ENCODE results near the gene IGLON5.
A peak's percentile ranks its signal among the peaks of the same experiment; 100 is the strongest.

Gene IGLON5

DNA sequence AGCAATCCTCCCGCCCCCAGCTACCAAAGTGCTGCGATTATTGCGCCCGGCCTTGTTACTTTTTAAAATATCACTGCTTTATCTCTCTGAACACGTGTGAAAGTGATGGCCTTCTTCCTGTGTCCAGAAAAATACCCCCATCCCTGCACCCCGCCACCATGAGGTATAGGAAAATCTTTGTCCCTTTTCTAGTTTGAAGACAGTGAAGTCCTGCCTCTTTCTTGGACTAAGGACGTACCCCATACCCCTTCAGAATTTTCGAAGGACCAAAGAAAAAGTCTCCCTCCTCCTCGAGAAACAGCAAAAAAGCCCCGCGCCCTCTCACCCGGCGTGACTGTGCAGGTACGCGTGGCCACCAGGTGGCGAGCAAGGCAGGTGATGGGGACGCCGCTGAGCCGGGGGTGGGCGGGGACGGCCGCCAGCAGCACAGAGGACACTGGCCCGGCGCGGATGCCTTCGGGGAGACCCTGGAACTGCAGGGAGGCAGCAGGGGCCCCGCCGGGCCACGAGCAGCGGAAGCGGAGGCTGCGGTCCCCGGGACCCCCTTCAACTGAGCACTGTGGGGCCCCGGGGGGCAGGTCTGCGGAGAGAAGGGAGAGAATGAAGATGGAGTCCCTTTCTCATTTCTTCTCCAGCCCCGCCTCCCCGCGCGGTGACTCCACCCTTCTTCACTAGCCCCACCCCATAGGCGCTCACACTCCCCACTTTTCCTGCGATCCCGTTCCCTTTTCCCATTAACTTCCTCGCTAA is 27.3 kb downstream of the IGLON5 start:
- peak; percentile 79 to 92 (median 81) for DNase-seq (ENCODE audit: low read depth in 3 of 3)

DNA sequence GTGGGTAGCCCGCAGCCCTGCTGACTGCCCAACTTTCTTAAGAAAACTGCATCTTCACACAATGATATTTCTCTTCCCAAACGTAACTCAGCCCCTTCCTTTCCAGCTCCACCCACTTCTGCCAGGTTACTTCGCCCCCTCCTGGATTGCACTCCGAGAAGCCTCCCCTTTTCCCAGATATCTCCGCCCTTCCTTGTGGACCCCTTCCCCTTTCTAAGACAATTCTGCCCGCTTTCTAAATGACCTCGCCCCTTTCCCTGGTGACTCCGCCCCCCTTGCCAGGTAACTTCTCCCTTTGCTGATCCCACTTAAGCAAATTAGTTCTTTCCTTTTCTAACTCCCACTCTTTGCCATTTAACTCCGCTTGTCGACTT is 27.9 kb downstream of the IGLON5 start:
- DNase-seq (ENCODE audit: low read depth in 3 of 3): peak in 2 of 3 donors; percentile 11 to 42

DNA sequence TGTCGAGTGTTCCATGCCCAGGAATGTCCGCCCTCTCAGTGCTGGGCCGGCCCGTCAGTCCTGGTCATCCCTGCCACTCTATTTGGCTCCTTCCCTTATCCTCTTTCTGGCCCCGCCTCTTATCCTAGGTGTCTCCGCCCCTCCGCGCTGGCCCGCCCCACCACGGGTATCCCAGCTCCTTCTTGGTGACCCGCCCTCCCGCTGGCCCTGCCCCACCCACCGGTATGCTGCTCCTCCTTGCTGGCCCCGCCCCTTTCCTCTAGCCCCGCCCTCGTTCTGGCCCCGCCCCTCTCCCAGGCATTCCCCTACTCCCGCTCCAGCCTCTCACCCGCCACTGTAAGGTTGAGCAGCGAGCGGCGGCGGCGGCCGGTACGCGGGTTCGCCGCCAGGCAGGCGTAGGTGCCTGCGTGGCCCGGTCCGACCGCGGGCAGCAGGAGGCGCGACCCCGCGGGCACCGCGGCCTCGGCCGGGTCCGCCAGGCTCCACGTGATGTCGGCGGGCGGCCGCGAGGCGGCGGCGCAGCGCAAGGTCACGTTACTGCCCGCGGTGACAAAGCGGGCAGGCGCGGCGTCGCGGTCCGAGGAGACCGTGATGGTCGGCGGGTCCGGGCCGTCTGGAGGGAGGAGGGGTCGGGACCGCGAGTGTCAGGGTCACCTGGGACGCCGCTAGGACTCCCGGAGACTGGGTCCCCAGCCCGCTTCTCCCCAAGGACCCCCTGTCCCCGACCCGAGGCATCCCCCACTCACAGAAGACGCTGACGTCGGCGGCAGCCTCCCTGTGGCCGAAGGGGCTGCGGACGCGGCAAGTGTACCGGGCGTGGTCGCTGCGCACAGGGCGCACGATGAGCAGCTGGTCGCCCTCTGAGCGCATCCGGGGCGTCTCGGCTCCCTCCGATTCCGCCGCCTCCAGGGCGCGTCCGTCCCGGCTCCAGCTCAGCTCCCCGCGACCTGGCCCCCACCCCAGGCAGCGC is 28.5 kb downstream of the IGLON5 start:
- peak; percentile 95 to 97 (median 97) for DNase-seq (ENCODE audit: low read depth in 3 of 3)

DNA sequence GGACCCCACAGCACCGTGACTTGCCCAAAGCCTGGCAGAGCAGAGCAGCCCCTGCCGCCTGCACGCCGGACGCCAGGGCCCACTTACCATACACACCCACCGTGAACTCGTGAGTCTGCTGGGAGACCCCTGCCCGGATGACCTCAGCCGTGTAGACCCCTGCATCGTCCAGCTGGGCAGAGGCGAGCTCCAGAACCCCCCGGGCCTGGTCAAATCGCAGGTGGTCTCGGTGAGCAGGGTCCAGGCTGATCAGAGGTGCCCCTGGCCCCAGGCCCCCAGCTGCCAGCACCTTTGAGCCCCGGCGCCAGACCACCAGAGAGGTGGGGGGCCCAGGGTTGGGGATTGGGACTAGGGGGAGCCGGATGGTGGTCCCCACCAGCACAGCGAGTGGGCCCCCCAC is 29.6 kb downstream of the IGLON5 start:
- no peak for DNase-seq (ENCODE audit: low read depth in 3 of 3)

DNA sequence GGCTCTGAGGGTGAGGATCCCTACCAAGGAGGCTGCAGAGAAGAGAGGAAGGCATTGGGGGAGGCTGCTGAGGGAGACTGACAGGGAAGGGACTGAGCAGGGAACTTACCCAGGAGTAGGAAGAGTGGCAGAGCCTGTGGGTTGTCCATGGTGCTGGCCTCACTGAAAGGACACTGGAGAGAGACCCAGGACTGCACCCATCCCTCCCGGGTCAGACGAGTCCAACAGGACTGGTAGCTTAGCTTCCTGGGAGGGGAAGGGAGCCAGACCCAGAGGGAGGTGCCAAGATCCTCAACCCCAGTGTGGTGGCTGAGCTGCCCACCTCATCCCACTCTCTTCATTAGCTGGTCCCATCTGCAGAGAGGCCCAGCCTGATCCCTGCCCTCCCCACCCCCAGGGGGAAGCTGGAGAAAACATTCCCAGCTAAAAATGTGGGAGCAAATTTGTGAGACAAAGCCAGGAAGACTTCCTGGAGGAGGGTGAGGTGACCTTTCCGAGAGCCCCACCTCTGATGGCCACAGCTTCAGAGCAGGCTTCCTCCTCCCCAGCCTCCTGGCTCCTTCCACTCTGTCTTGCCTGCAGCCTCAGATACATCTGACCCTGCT is 30.6 kb downstream of the IGLON5 start, which contains the start of gene VSIG10L:
TSS of gene VSIG10L (minus strand) at position 164 of the 605 bp plus-strand sequence. CDS start at position 149, 15 bp downstream.
- no peak for DNase-seq (ENCODE audit: low read depth in 3 of 3)

DNA sequence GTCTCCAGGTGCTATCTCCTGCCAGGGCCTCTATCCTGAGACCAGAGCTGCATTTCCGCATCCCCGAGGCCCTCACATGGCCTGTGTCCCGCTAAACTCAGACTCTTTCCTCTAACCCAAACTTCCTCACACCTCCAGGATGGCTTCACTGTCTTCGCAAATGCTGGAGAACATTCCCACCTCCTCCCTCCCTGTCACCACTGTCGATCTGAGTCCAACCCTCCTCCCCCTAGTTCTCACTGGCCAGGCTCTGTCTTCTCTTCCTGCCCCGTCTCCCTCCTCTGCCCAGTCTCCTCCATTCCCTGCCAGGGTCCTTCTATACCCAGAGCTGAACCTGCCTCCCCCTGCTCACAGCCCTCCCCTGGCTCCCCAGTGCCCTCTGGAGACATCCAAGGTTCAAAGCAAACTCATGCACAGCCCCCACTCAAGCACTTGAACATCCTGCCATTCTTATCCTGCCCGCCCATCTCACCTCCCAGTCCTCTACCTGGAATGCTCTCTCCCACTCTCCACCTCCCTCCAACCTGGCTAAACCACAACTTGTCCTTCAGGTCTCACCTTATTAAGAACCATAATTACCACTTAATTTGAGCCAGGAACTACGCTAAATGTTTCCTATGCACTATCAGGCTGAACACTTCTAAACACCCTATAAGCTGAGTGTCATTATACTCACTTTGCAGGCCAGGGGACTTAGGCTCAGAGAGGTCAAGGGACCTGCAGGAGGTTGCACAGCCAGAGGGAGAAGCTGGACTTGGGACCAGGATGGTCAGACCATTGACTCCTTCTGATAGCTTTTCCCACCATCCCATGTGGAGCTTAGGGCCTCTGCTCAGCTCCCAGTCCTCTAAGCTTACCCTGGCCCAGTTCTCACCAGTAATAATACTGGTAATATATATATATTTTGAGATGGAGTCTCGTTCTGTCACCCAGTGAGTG is 31.5 kb downstream of the IGLON5 start:
- no peak for DNase-seq (ENCODE audit: low read depth in 3 of 3)

DNA sequence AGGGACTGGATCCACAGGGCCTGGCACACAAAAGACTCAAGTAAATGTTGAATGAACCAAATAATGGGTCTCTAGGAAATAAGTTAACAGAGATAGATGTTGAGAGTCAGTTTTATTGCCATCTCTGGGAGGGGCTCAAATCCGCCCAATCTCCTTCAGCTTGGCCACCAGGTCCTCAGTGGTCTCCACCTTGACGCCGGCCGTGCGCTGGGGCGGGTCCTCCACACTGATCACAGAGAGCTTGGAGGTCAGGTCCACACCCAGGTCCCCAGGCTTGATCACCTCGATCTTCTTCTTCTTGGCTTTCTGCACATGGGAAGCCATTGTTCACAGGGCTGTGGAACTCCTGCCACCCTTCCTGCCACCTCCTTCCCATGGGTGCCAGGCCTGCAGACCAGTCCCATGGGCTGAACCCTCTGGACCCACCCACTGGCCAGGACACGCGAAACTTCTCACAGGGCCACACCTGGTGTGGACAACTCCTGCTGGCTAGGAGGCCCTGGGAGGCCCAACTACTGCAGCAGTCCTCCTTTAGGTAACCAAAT is 33.7 kb downstream of the IGLON5 start:
- DNase-seq (ENCODE audit: low read depth in 3 of 3): no peak

DNA sequence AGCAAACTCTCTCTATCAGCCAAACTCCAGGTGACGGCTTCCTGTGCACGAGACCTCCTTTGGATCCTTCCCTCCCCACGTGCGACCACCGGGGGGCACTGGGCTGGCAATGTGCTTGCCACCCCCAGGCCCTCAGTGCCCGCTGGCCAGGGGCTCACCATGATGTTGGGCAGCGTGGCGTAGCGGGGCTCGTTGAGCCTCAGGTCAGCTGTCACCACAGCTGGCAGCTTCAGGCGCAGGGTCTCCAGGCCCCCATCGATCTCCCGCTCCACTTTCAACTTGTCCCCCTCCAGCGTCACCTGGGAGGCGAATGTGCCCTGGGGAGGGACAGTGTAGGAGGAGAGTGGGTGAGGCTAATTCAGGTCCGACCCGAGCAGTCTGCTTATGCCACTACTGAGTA is 35.3 kb downstream of the IGLON5 start:
- no peak for DNase-seq (ENCODE audit: low read depth in 3 of 3)

DNA sequence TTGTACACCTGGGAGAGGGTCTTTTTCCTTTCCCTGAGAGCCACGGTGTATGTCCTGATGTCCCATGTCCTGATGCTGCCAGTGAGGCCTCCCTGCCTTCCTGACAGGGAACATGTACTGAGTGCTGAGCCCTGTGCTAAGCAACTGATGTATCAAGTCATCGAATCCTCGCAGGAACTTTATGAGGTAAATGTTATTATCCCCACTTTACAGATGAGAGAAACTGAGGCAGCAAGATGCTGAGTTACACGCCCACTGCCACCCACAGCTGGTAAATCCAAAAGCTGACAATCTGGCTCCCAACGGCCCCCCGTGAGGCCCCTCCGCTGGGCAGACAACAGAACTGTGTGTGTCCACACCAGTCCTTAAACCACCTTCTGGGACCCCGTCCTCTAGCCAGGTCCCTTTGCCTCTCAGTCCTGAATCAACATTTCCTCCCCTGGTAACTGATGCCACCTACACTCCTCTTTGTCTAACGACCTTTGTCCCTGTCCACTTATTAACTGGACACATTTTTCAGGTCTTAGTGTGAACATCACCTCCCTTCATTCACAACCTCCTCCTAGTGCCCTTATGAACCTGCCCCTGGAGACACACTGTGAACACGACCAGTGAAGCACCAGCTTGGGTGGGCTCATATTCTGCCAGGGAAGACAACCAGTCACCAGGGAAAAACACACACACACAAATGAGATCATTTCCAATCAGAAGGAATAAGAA is 35.9 kb downstream of the IGLON5 start:
- DNase-seq (ENCODE audit: low read depth in 3 of 3): no peak

DNA sequence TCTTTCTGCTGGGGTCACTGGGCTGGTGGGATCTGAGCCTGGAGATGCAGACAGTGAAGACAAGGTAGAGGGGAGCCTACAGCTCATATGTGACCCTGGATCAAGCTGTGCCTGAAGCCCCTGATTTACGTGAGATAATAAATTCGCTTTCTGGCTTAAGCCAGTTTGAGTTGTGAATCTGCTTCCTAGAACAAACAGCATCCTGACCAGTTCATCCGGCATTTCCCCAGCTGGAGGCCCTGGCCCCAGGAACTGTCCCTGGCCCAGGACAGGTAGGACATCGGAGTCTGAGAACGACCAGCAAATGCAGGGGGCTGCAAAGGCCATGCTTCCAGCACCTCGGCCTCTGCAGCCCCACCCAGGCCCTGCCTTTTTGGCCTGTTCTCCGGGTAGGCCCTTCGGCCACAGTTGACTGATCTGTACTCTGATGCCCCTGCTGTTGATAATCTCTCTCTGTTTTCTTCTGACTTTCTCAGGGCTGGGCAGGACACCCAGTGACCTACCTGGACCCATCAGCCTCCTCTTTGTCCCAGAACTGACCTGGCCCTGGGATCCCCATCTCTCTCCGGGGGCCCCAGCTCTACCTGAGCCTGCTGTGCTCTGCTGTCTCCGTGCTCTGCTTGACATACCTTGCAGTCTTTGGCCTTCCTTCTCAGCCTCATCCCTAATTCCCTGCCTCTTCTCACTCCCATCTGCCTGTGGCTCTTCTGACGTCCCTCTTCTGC is 40.0 kb downstream of the IGLON5 start:
- DNase-seq (ENCODE audit: low read depth in 3 of 3): no peak

DNA sequence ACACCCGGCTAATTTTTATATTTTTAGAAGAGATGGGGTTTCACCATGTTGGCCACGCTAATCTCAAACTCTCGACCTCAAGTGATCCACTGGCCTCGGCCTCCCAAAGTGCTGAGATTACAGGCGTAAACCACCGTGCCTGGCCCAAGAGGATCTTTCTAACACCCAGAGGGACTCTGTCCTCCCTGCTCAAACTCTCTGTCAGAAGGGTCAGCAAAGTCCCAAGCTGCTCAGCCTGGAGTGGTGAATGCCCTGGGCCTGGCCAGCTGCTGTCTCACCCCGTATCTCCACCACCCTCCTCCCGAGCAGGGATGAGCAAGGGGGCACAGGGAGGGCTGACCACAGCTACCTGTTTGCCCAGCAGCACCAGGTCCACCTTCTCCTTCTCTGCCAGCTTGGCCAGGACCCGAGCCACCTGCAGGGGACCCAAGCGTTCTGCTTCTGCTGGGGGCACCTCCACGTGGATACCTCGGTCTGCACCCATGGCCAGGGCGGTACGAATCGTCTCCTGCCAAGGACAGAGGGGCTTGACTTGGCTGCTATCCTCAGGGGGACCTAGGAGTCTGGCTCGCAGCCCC is 41.4 kb downstream of the IGLON5 start:
- DNase-seq (ENCODE audit: low read depth in 3 of 3): no peak

DNA sequence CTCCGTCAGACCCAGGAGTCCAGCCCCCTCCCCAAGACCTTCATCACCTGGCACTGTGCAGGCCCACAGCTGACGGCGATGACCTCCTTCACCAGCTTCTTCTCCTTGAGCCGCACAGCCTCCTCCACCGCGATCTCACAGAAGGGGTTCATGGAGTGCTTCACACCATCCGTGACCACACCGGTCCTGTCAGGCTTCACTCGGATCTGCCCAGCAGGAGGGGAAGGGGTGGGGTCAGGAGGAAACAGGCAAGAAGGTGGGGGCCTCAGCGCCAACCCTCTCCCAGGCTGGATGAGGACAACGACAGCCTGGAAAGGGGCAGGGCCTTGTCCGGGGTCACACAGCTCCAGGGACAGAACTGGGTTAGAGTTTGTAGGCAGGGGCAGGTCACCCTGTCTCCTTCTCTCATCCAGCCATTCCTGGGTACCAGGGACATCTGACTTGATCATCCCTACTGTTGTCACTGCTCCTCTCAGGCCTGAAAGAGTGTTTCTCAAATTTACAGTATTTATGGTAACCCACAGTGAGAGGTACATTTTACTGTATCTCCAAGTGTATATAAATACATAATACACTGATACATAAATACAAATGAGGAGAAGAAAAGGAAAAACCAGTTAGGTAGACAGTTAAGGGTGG is 42.8 kb downstream of the IGLON5 start:
- no peak for DNase-seq (ENCODE audit: low read depth in 3 of 3)

DNA sequence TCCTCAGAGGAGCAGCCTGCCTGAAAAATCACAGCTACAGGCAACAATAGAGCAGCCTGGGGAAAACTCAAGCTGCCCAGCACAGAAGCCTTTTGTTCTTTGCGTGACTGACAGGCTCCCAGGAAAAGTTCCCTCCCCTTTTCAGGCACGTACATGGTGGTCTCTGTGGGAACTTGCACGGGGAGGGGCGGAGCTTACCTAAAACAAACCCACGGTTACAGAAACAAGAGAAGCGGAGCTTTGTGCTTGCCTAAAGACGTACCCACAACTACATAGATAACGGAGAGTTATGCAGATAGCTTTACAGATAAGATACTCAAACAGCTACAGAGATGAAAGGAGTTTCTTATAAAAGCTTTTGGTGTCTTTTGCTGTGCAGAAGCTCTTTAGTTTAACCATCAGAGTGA is 43.3 kb downstream of the IGLON5 start:
- no peak for DNase-seq (ENCODE audit: low read depth in 3 of 3)

DNA sequence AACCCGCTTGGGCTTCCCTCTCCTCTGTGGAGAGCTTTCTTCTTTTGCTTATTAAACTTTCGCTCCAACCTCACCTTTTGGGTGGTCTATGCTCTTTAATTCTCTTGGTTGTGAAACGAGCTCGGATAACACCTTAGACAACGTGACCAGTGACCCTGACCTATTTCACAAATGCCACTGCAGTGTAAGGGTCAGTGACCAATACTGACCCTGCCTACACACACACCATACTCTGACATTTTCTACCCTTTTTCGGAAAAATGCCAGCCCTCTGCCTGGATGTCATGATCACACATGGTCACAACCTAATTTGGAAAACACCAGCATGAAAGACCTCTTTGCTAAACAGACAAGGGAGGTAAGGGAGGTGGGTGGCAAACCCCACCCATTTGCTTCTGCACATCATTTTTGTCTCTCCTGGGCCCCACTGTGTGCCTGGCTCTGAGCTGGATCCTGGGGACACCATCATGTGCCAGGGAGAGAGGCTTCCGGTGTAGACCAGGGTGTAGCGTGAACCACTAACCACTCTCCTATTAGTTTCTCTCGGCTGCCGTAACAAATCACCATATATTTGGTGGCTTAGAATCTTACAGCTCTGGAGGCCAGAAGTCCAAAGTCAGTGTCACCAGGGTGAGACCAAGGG is 44.8 kb downstream of the IGLON5 start:
- DNase-seq (ENCODE audit: low read depth in 3 of 3): no peak

DNA sequence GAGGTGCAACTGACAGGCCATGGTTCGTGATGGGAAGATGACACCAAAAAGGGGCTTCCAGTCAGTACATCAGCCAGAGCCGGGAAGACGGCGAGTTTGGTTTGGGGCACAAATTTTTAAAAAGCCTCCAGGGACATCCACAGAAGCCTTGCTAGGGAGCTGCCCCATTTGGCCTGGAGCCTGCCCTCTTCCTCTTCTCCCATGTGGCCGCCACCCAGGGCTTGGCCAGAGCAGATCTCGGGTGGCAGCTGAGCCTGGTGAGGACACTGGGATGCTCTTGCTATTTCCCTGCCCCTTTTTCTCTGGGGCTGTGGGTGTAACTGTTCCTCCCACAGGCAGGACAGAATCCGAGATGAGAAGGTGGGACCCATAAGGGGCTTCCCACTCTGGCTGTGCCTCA is 46.5 kb downstream of the IGLON5 start:
- no peak for DNase-seq (ENCODE audit: low read depth in 3 of 3)

DNA sequence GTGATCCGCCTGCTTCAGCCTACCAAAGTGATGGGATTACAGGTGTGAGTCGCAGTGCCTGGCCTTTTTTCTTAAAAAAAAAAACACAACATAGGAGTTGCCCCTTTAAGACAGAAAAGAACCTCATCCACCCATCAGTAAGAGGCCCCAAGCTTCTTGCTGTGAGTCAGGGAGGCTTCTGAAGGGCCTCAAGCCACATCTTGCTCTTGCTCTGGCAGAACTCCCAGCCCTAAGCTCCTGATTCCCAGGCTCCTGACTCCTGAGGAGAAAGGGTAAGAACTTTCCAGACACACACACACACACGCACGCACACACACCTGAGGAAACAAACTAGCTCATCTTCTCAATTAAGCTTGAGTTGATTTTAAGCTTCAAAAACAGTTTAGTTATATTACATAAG is 47.9 kb downstream of the IGLON5 start:
- no peak for DNase-seq (ENCODE audit: low read depth in 3 of 3)

DNA sequence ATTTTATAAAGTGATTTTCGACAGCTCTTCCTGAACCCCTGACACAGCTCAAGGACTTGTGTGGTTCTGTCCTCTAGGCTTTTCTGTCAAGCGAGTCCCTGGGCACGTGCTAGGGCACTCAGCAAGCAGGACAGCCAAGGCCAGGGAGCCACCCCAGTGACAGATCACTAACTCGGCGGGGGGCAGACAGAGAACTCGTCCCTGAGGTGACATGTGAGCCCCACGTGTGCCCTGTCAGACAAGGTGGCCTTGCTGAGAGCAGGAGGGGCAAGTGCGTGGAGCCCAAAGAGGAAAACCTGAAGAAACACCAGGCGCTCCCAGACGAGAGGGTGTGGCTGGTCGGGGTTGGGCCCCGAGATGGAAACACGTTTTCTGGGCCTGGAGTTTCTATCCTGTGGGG is 49.8 kb downstream of the IGLON5 start:
- DNase-seq (ENCODE audit: low read depth in 3 of 3): no peak
